Measurements from ENCODE around the gene SSU72. TPM values are rescaled to one million over a fixed set of nuclear protein-coding genes. Genes with fewer than 3 reads are reported as not detected.

The SSU72 gene
- total RNA-seq, 4 donors from 2014 or later, result 102 to 115 (median 109) TPM

DNA sequence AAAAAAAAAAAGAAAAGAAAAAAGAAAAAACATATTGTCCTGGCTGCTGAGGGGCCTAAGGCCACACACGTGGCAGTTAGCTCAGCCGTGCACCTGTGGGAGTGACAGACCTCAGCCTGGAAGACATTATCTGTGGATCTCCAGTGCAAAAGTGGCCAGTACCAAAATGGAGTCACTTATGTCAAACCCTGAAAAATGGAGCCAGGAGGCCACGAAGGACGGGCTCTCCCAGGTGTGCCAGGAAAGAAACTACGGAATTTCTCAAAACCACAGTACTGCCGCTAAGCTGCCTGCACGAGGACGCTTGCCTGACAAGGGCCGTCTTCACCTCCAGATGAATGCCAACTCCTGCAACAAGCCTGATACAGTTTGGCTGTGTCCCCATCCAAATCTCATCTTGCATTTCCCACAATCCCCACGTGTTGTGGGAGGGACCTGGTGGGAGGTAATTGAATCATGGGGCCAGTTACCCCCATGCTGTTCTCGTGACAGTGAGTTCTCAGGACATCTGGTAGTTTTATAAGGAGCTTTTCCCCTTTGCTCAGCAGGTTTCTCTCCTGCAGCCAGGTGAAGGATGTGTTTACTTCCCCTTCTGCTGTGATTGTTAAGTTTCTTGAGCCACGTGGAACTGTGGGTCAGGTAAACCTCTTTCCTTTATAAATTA is 35.3 kb upstream of the SSU72 start:
- no peaks in the 10 kb centered on the region for H3K27me3 ChIP-seq
- H3K9me3 ChIP-seq, result no peaks in the 10 kb centered on the region
- peaks cover 15% of the 10 kb centered on the region for H3K4me1 ChIP-seq
- 60% methylated on average over 12 of the region's 12 CpGs for WGBS
- TF ChIP-seq POLR2AphosphoS5 (IDR thresholded peaks at IDR 0.05) (no peak), POLR2A (IDR thresholded peaks at IDR 0.05) (no peak), EP300 (IDR thresholded peaks at IDR 0.05) (no peak), CTCF (IDR thresholded peaks at IDR 0.05) (no peak)
- no peak overlapping the region for H3K4me3 ChIP-seq
- H3K27ac ChIP-seq, result no peak overlapping the region
- no peak for DNase-seq (ENCODE audit: low spot score in 2 of 2)
- no peaks in the 10 kb centered on the region for H3K36me3 ChIP-seq

GRCh38 chr1:1606232-1606631 is 31.6 kb upstream of the SSU72 start:
- Histone ChIP-seq H3K27ac (no peak overlapping the region), H3K4me1 (no peaks in the 10 kb centered on the region), H3K36me3 (no peaks in the 10 kb centered on the region), H3K9me3 (no peaks in the 10 kb centered on the region), H3K4me3 (no peak overlapping the region), H3K27me3 (peaks cover 15% of the 10 kb centered on the region)
- TF ChIP-seq POLR2AphosphoS5 (IDR thresholded peaks at IDR 0.05), result no peak
- TF ChIP-seq CTCF (IDR thresholded peaks at IDR 0.05), result no peak
- no peak for TF ChIP-seq POLR2A (IDR thresholded peaks at IDR 0.05)
- no peak for TF ChIP-seq EP300 (IDR thresholded peaks at IDR 0.05)
- DNase-seq (ENCODE audit: low spot score in 2 of 2), result no peak
- 98% methylated on average over 9 of the region's 13 CpGs for WGBS

GRCh38 chr1:1605724-1606123 is 31.1 kb upstream of the SSU72 start:
- Histone ChIP-seq H3K27ac (no peak overlapping the region), H3K9me3 (no peaks in the 10 kb centered on the region), H3K4me1 (peaks cover 2% of the 10 kb centered on the region), H3K4me3 (no peak overlapping the region), H3K27me3 (peaks cover 19% of the 10 kb centered on the region), H3K36me3 (no peaks in the 10 kb centered on the region)
- TF ChIP-seq POLR2A (IDR thresholded peaks at IDR 0.05), result no peak
- 90% methylated on average over 11 of the region's 17 CpGs for WGBS
- DNase-seq (ENCODE audit: low spot score in 2 of 2), result no peak

DNA sequence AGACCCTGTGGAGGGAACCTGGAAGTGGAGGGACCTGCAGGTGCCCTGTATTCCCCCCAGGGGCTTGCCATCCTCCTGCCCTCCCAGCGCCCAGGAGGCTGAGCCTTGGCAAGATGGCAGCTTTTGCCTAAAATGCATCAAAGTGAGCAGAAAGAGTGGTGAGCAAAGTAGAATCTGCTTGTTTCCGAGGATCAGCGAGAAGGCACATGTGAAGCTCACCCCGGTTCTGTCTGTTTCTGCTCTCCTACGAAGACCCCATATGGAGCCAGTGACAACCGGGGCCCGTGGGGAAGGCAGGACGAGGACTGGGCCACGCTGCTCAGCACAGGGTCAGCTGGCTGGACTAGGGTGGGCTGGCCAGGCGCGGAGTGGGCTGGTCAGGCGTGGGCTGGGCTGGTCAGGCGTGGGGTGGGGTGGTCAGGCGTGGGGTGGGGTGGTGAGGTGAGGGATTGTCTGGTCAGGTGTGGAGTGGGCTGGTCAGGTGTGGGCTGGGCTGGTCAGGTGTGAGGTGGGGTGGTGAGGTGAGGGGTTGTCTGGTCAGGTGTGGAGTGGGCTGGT is 30.4 kb upstream of the SSU72 start:
- Histone ChIP-seq H3K4me1 (peaks cover 8% of the 10 kb centered on the region), H3K36me3 (no peaks in the 10 kb centered on the region), H3K27me3 (peaks cover 25% of the 10 kb centered on the region), H3K27ac (no peak overlapping the region), H3K9me3 (no peaks in the 10 kb centered on the region), H3K4me3 (no peak overlapping the region)
- no peak for DNase-seq (ENCODE audit: low spot score in 2 of 2)
- TF ChIP-seq POLR2A (IDR thresholded peaks at IDR 0.05) (no peak), POLR2AphosphoS5 (IDR thresholded peaks at IDR 0.05) (no peak), CTCF (IDR thresholded peaks at IDR 0.05) (no peak), EP300 (IDR thresholded peaks at IDR 0.05) (no peak)
- 73% methylated on average over 14 of the region's 14 CpGs for WGBS

DNA sequence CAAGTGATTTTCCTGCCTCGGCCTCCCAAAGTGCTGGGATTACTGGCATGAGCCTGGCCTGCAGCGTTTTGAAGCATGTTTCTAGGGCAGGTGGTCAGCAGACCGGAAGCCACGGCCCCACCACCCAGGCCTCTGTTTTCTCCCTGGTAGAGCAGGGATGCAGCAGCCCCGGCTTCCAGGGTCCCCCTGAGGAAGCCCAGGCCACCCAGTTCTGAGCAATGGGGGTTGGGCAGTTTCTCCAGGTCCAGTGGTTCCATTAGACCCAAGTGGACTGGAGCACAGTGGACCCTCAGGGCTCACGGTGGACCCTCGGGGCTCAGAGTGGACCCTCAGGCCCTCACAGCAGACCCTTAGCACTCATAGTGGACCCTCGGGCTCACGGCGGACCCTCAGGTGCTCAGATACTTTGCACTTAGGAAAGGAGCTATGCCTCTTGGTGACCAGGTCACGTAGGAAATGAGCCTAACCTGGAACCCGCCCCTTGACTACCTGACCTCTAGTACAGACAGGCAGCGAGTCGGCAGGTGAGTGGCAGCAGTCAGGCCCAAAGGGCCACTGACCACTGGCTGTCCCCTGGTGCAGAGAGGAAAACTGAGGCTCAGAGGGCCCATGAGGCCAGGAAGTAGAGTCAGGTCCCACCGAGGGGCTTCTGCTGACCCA is 29.8 kb upstream of the SSU72 start:
- no peak overlapping the region for H3K4me3 ChIP-seq
- peaks cover 10% of the 10 kb centered on the region for H3K4me1 ChIP-seq
- TF ChIP-seq EP300 (IDR thresholded peaks at IDR 0.05) (no peak), POLR2A (IDR thresholded peaks at IDR 0.05) (no peak), CTCF (IDR thresholded peaks at IDR 0.05) (no peak), POLR2AphosphoS5 (IDR thresholded peaks at IDR 0.05) (no peak)
- 82% methylated on average over 5 of the region's 15 CpGs for WGBS
- no peaks in the 10 kb centered on the region for H3K9me3 ChIP-seq
- no peaks in the 10 kb centered on the region for H3K36me3 ChIP-seq
- H3K27me3 ChIP-seq, result peaks cover 27% of the 10 kb centered on the region
- no peak overlapping the region for H3K27ac ChIP-seq
- no peak for DNase-seq (ENCODE audit: low spot score in 2 of 2)
